NCI-H226 (cell line): ENCODE data around the gene NTM.
"Not testable (repeated sequence)": the region's sequence is repeated elsewhere in the genome, so short reads cannot be mapped to it uniquely, and the experiment has no call there.

Experiments used
- DNase-seq: peaks from one replicate; pipeline ENCODE4 v3.0.0-alpha.2; 2015

Gene NTM

GRCh38 chr11:132069593-132069992, 699.2 kb downstream of the NTM start:
- not testable (repeated sequence) for DNase-seq

GRCh38 chr11:132070907-132071306, 700.5 kb downstream of the NTM start:
- DNase-seq, result not testable (repeated sequence)

DNA sequence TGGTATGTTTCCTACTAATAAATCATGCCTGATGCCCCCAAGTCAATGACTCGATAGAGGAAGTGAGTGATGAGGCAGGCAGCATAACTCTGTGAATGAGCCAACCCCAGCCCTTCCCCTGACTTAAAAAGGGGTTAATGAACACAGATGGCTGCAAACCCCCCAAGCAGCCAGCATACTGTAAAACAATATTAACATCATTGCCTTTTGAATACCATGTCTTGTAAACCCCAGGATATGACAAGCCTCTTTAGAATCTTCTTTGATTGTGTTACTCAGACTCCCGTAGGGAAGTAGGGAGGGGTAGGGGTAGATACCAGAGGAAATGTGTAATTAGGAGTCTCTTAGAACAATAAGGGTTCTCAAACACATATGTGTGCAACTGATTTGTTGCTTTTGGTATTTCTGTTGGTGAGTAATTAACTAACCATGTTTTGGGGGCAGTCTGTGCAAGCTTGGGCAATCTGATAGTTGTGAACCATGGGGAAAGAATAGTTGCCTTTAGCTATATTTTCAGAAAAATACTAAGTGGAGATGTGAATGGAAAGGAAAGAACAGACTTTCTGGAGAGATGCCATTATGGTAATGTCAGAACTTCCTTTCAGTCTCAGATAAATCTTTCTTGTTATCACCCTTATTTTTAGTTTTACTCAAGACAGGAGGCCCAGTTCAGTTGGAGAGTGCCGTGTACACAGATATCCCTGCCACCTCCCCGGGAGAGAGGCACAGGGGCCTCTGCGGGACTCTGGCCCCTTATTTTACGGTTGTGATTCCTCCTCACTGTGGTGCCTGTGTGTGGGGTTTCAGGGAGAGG, 701.8 kb downstream of the NTM start:
- DNase-seq, result no peak

- no peak for DNase-seq
Observed at GRCh38 chr11:132072858-132073211, 702.4 kb downstream of the NTM start.

DNA sequence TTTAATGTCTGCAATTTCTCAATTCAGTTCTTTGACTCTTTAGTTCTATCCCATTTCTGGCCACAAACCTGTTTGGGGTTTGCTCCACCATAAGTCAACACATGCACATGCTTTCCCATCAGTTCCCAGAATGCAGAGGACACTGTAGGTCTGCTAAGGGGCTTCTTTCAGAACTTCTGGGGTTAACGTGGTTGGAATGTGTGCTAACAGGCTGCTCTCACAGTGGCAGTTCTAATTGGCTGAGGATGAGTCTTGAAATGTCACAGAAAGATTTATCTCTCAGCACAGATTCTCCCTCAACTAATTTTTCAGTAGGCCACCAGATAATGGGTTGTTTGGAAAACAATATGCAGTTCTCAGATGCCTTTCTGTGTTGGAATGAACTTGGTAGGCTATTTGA, 703.4 kb downstream of the NTM start:
- DNase-seq, result no peak

DNA sequence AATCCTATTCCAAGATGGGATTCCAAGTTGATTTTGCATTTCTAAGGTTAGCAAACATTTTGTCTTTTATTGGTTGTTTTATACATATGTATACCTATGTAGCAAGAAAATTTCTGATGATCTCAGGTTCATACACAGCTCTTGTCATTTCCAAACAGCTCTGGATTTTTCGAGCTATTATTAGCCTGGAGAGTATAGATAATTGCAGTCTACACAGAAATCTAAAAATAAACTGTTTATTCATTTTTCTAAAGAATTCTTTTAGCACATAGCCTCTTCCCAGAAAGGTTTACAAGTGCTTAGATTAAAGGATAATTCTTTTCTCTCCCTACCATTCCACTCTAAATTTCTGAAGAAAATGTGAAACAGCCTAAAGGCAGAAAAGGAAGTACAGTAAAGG, 705.0 kb downstream of the NTM start:
- DNase-seq, result no peak

DNA sequence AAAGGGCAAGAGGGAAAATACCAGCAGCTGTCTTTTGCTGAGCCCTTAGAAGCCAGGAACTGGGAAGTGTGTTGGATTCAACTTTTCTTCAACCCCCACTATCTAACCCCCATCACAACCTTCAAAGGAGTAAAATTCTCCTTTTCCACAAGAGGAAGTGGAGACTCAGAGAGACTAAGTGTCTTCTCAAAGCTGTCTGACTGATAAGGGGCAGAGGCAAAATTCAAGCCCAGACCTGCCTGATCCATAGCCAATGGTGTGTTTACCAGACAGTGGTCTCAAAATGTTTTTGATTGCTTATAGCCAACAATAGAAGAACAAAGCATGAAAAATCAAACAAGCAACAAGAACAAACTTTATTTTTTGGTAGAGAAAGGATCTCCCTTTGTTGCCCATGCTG, 707.0 kb downstream of the NTM start:
- no peak for DNase-seq

- DNase-seq, result no peak
Observed at GRCh38 chr11:132078264-132079076, 708.1 kb downstream of the NTM start.

DNA sequence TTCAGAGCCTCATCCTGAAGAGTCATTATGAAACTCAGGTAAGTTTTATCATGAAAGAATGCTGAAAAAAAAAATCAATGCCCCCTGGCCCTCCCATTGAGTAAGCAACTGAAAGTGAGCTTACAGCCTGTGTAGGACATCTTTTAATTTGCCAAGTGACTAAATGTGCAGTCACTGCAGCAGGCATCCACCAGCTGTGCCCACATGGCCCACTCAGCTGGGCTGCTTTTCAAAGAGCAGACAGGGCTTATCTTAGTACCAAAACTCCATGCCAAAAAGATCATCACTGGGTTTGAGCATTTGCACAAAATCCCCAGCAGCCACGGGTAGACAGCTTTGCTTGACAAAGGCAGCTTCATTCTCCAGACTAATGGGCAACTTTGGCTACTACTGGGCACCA, 709.7 kb downstream of the NTM start:
- DNase-seq, result no peak

DNA sequence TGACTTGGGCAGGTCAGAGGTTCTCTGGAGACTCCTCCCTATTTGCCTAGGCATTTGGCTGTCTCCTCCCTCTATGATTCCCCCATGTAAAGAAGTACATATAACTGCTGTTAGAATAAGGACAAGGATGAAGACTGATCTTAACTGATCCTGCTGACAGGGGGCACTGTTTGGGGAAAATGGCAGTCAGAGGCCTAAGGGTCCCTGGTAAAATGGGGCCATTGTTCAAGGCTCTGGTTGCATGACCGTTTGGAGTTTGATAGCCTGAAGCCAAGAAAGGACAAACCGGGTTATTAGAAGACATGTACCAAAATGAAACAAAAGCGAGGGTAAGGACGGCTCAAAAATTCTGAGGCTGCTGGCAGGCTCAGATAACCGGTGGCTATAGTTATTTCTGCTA, 712.2 kb downstream of the NTM start:
- DNase-seq, result no peak

DNA sequence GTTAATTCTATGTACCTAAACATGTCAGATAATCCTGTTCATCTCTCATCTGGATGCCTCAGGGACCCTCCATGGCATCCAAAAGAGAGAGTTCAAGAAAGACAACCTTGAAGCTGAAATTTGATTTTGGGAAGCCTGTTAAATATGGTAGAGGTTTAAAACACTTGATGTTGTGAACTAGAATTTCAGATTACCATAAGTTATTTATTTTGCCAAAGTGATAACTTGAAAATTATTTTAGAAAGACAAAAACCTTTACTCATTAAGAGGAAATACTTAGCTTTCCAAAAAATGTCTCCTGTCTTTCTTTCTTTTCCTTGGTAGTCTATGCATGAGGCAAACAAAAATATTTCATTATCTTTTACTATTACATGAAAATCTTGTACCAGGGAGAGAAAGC, 714.0 kb downstream of the NTM start:
- no peak for DNase-seq

- no peak for DNase-seq
Observed at GRCh38 chr11:132087148-132087547, 716.7 kb downstream of the NTM start.

GRCh38 chr11:132088551-132088950, 718.1 kb downstream of the NTM start:
- no peak for DNase-seq

DNA sequence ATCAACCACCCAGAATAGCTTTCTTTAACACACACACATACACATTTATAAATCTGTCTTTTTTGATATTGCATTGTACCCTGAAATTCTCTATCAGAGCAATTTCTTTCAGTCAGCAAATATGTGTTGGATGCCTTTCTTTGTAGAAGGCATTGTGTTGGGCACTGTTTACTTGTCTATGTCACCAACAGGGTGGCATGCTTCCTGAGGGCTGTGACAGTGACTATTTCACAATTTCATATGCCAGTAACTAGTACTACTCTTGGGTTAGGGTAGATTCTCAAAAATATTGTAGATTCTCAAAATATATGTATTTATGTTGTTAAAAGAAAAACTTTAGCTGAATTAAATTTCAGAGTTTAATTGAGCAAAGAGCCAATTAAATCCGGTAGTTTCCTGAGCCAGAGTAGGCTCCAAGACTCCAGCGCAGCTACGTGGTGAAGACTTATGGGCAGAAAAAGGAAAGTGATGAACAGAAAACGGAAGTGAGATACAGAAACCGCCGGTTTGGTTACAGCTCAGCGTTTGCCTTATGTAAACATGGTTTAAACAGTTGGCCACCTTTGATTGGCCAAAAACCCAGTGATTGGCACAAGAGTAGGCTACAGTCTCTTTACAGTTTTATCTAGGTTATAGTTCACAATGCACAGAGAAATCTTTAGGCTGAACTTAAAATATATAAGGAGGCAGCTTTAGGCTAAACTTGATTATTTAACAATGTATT, 723.3 kb downstream of the NTM start:
- no peak for DNase-seq

DNA sequence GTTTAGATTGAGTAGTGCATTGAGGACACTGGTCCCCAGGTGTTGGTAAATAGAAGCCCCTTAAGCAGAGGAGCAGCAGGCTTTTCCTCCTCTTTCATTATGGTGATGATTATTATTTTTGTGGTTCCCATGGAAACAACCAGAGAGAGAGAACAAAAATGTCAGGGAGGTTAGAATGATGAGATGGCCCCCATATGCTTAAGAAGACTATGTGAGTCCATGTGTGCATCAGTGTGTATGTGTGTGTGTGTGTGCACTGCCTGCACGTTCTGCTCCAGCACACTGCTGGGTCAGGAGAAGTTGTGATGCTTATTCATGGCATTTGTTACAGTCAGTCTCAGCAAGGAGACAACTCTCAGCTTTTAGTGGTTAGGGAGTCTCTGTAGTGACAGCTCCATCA, 724.2 kb downstream of the NTM start:
- DNase-seq, result no peak

GRCh38 chr11:132095230-132096131, 725.1 kb downstream of the NTM start:
- no peak for DNase-seq

DNA sequence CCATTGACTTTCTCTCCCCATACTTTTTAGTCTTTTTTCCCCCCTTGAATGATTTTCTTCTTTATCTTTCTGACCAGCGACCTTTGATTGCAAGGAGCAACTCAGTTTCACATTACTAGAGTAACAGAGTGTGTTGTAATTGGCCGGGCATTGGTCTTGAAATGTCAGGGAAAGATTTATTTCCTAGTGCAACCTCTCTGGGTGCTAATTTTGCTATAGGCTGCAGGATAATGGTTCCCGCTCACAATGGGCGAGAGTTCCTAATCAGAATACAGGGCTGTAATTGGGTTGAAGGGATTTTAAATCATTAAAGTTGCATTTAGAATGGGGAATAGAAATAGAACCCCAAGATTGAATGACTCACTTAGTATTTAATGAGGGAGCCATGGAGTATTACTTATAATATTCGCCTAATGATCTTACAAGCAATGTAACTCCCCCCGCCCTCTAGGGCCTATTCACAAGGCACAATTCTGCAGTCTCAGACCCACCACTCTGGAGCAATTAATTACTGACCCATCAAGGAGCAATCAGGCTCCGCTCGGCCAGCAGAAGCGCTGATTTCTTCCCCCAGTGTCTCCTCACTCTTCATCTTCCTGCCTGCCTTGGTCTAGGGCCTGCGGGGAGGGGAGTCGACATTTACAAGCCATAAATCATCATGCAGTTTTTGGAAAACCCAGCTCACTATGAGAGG, 725.9 kb downstream of the NTM start:
- no peak for DNase-seq

GRCh38 chr11:132099692-132100091, 729.3 kb downstream of the NTM start:
- DNase-seq, result no peak

DNA sequence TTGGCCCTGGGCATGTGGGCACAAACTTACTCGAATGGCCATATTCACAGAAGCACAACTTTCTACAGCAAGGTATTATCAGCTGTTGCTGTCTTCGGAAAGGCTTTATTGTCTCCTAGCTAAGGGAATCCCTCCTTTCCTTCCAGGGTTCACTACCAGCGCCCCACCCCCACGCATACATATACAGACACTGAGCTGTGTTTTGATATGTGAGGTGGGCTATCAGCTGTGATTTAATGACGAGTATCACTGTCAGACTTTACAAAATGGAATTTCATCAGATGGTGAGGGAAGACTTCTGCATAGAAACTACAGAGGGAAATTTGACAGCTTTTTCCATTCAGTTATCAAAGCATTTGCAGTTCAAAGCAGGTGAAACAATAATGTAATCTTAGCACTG, 730.2 kb downstream of the NTM start:
- no peak for DNase-seq

DNA sequence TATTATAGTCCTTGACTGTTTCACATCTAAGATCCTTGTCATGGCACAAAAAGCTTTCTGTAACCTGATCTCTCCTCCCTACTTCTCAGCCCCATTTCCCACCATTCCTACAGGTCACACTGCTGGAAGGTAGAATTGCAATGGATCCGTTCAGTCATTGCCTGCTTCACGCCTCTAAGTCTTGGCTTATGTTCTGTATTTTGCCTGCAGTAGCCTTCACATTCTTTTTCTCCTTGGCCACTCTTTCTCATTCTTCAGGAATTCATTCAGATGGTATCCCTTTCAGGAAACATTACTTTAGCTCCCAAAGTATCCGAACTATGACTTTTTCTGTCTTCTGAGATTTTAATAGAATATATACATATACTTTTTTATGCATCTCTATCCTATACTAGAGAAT, 731.5 kb downstream of the NTM start:
- DNase-seq, result no peak

GRCh38 chr11:132103021-132103420, 732.6 kb downstream of the NTM start:
- DNase-seq, result no peak
